GM18499 (cell line): Measurements from ENCODE around the gene SIK2.

Experiments
- ATAC-seq: cut with Tn5 transposase; IDR thresholded peaks from one replicate; pipeline ENCODE4 v1.9.1; 2021; ENCODE audit warnings: moderate number of reproducible peaks; ENCODE audit not compliant: insufficient read depth, unreplicated experiment

SIK2 gene

GRCh38 chr11:111723595-111723994 lies 121.3 kb downstream of the SIK2 start:
- no peak for ATAC-seq

- no peak for ATAC-seq
Observed at GRCh38 chr11:111724615-111725129, 122.4 kb downstream of the SIK2 start.

- no peak for ATAC-seq
Observed at GRCh38 chr11:111725621-111726020, 123.4 kb downstream of the SIK2 start.

GRCh38 chr11:111726301-111726713 lies 124.1 kb downstream of the SIK2 start:
- ATAC-seq = no peak

- no peak for ATAC-seq
Observed at GRCh38 chr11:111727431-111727830, 125.2 kb downstream of the SIK2 start.

- no peak for ATAC-seq
Observed at GRCh38 chr11:111729071-111729830, 127.0 kb downstream of the SIK2 start.

GRCh38 chr11:111729831-111730311 lies 127.6 kb downstream of the SIK2 start:
- no peak for ATAC-seq

GRCh38 chr11:111730871-111731591 lies 128.8 kb downstream of the SIK2 start:
- no peak for ATAC-seq

GRCh38 chr11:111731821-111732220 lies 129.6 kb downstream of the SIK2 start:
- ATAC-seq = no peak

GRCh38 chr11:111733016-111733415 lies 130.8 kb downstream of the SIK2 start:
- ATAC-seq = no peak

- no peak for ATAC-seq
Observed at GRCh38 chr11:111733611-111734088, 131.4 kb downstream of the SIK2 start.

GRCh38 chr11:111734101-111734953 lies 132.1 kb downstream of the SIK2 start:
- no peak for ATAC-seq

GRCh38 chr11:111734954-111735261 lies 132.7 kb downstream of the SIK2 start:
- no peak for ATAC-seq

- no peak for ATAC-seq
Observed at GRCh38 chr11:111735262-111736116, 133.2 kb downstream of the SIK2 start.

- no peak for ATAC-seq
Observed at GRCh38 chr11:111736181-111736590, 133.9 kb downstream of the SIK2 start.

GRCh38 chr11:111736621-111737443 lies 134.6 kb downstream of the SIK2 start:
- no peak for ATAC-seq

GRCh38 chr11:111737444-111738210 lies 135.4 kb downstream of the SIK2 start:
- ATAC-seq = no peak

GRCh38 chr11:111739299-111739698 lies 137.1 kb downstream of the SIK2 start:
- ATAC-seq = no peak
